H1 (cell line): ENCODE results near the gene SLC6A6. TPM values are rescaled to one million over a fixed set of nuclear protein-coding genes. Genes with fewer than 3 reads are reported as not detected.

Experiments
- CTCF ChIA-PET: fragments of 300-600 bp; sonication (Branson Sonifier 250); formaldehyde crosslinking; loops from one replicate; lab custom pipeline; 2021; ENCODE audit not compliant: partially characterized antibody; lab: Charles Lee
- POLR2A ChIA-PET: fragments of 300-600 bp; sonication (Branson Sonifier 250); formaldehyde crosslinking; loops from one replicate; lab custom pipeline; 2021; ENCODE audit warnings: inconsistent platforms; ENCODE audit not compliant: partially characterized antibody; lab: Charles Lee
- DNase-seq, 2 experiments: peaks; one replicate each; pipeline versions ENCODE4 v3.0.0 to v3.0.0-alpha.2; 2010 to 2022; ENCODE audit warnings: low spot score in 2 of 2, low read depth in 1 of 2, mixed read lengths in 1 of 2
- FAIRE-seq: peaks from 2 replicates; lab custom pipeline; 2011; peaks lifted over from hg19 to GRCh38; lab: Jason Lieb, UNC
- H2AFZ ChIP-seq: 2 replicates; pipeline ENCODE4 v1.8.1; 2012; ENCODE audit warnings: low read length, inconsistent platforms
- H2AK5ac ChIP-seq: 2 replicates; pipeline ENCODE4 v1.6.1; 2013; ENCODE audit warnings: low read depth, low read length
- H2BK120ac ChIP-seq: replicated peaks from 2 replicates; pipeline ENCODE3; 2013; ENCODE audit warnings: low read depth, low read length, inconsistent platforms
- H2BK12ac ChIP-seq: 2 replicates; pipeline ENCODE4 v1.6.1; 2013; ENCODE audit warnings: low read depth, low read length
- H2BK15ac ChIP-seq: 2 replicates; pipeline ENCODE4 v1.6.1; 2013; ENCODE audit warnings: low read length
- H2BK20ac ChIP-seq: 2 replicates; pipeline ENCODE4 v1.6.1; 2013; ENCODE audit warnings: low read length
- H2BK5ac ChIP-seq: 2 replicates; pipeline ENCODE4 v1.6.1; 2013; ENCODE audit warnings: low read depth, low read length
- H3K14ac ChIP-seq: 2 replicates; pipeline ENCODE4 v1.6.1; 2013; ENCODE audit warnings: inconsistent platforms; ENCODE audit not compliant: insufficient read length
- H3K18ac ChIP-seq: 2 replicates; pipeline ENCODE4 v1.6.1; 2013; ENCODE audit warnings: low read length; ENCODE audit errors: extremely low read depth
- H3K23ac ChIP-seq: 2 replicates; pipeline ENCODE4 v1.6.1; 2013; ENCODE audit warnings: inconsistent platforms; ENCODE audit not compliant: insufficient read length
- H3K23me2 ChIP-seq: 2 replicates; pipeline ENCODE4 v1.6.1; 2013; ENCODE audit warnings: low read depth, low read length
- H3K27ac ChIP-seq: 2 replicates; pipeline ENCODE4 v1.6.1; 2011; ENCODE audit warnings: low read depth, low read length, inconsistent platforms
- H3K27me3 ChIP-seq, 4 experiments: replicated peaks in 1 of 4; 1 replicate in 1 of 4; 2 replicates in 3 of 4; pipeline versions ENCODE4 v1.6.1 to v1.8.1; 2011 to 2013; ENCODE audit warnings: low read length in 3 of 4, mild to moderate bottlenecking in 3 of 4, inconsistent platforms in 2 of 4, mixed read lengths in 2 of 4, moderate library complexity in 1 of 4; ENCODE audit not compliant: control insufficient read depth in 3 of 4, insufficient read depth in 3 of 4; ENCODE audit errors: extremely low read depth in 1 of 4
- H3K36me3 ChIP-seq, 4 experiments: 2 replicates each; pipeline versions ENCODE4 v1.6.1 to v1.8.1; 2011 to 2013; ENCODE audit warnings: mild to moderate bottlenecking in 4 of 4, low read length in 3 of 4, moderate library complexity in 2 of 4, control low read depth in 1 of 4, inconsistent platforms in 1 of 4; ENCODE audit not compliant: insufficient read depth in 4 of 4, control insufficient read depth in 2 of 4
- H3K4ac ChIP-seq: replicated peaks from 2 replicates; pipeline ENCODE3; 2013; ENCODE audit warnings: low read length, low read depth, mixed read lengths, inconsistent platforms; ENCODE audit not compliant: insufficient read length
- H3K4me1 ChIP-seq, 4 experiments: replicated peaks in 1 of 4; 1 replicate in 1 of 4; 2 replicates in 3 of 4; pipeline versions ENCODE4 v1.6.1 to v1.8.1; 2011 to 2013; ENCODE audit warnings: low read length in 3 of 4, inconsistent platforms in 2 of 4, mixed read lengths in 1 of 4; ENCODE audit not compliant: insufficient read depth in 4 of 4, control insufficient read depth in 3 of 4
- H3K4me2 ChIP-seq, 2 experiments: 2 replicates each; pipeline versions ENCODE4 v1.6.1 to v1.8.1; 2011 to 2013; ENCODE audit warnings: low read depth in 2 of 2, low read length in 2 of 2, control low read depth in 1 of 2, inconsistent platforms in 1 of 2, mild to moderate bottlenecking in 1 of 2; ENCODE audit not compliant: insufficient read depth in 1 of 2
- H3K4me3 ChIP-seq, 4 experiments: fragments of 200-600, 300-600 bp in 1 of 4; sonication (generic), shearing (Covaris generic), sonication (Bioruptor Twin) in 1 of 4; 2 replicates each; pipeline versions ENCODE4 v1.5.1 to v1.8.1; 2011 to 2016; ENCODE audit warnings: low read length in 4 of 4, low read depth in 3 of 4, control low read depth in 2 of 4, inconsistent platforms in 2 of 4, mild to moderate bottlenecking in 2 of 4, mixed read lengths in 1 of 4, moderate library complexity in 1 of 4; ENCODE audit not compliant: insufficient read depth in 2 of 4; ENCODE audit errors: extremely low read depth in 1 of 4
- H3K56ac ChIP-seq: replicated peaks from 2 replicates; pipeline ENCODE3; 2013; ENCODE audit warnings: low read depth, mild to moderate bottlenecking, mixed read lengths, low read length, inconsistent platforms; ENCODE audit not compliant: insufficient read length
- H3K79me1 ChIP-seq: 2 replicates; pipeline ENCODE4 v1.6.1; 2013; ENCODE audit warnings: low read depth, low read length, control low read depth
- H3K79me2 ChIP-seq, 2 experiments: 2 replicates each; pipeline versions ENCODE4 v1.6.1 to v1.8.1; 2012 to 2013; ENCODE audit warnings: low read length in 2 of 2, mild to moderate bottlenecking in 2 of 2, inconsistent platforms in 1 of 2; ENCODE audit not compliant: insufficient read depth in 2 of 2, control insufficient read depth in 1 of 2
- H3K9ac ChIP-seq, 4 experiments: replicated peaks in 1 of 4; 1 replicate in 1 of 4; 2 replicates in 3 of 4; pipeline versions ENCODE4 v1.6.1 to v1.8.1; 2011 to 2013; ENCODE audit warnings: low read depth in 3 of 4, low read length in 3 of 4, control low read depth in 2 of 4, mild to moderate bottlenecking in 2 of 4, moderate library complexity in 2 of 4, inconsistent platforms in 1 of 4; ENCODE audit errors: extremely low read depth in 1 of 4
- H3K9me3 ChIP-seq, 2 experiments: 2 replicates each; pipeline versions ENCODE4 v1.6.1 to v1.8.1; 2012 to 2013; ENCODE audit warnings: mild to moderate bottlenecking in 2 of 2, moderate library complexity in 2 of 2, control low read depth in 1 of 2, inconsistent platforms in 1 of 2, low read depth in 1 of 2, low read length in 1 of 2, mixed read lengths in 1 of 2; ENCODE audit not compliant: insufficient read depth in 2 of 2
- H4K20me1 ChIP-seq, 2 experiments: replicated peaks in 1 of 2; 2 replicates each; pipeline versions ENCODE3 to v1.8.1; 2011 to 2013; ENCODE audit warnings: inconsistent platforms in 2 of 2, low read length in 2 of 2, mild to moderate bottlenecking in 1 of 2; ENCODE audit not compliant: insufficient read depth in 2 of 2, control insufficient read depth in 1 of 2
- H4K5ac ChIP-seq: 2 replicates; pipeline ENCODE4 v1.6.1; 2013; ENCODE audit warnings: low read length, low read depth, mixed read lengths, inconsistent platforms; ENCODE audit not compliant: insufficient read length
- H4K8ac ChIP-seq: 2 replicates; pipeline ENCODE4 v1.8.0; 2013; ENCODE audit warnings: mild to moderate bottlenecking, moderate library complexity, low read length, inconsistent platforms; ENCODE audit not compliant: insufficient read depth; ENCODE audit errors: extremely low read depth
- H4K91ac ChIP-seq: replicated peaks from 2 replicates; pipeline ENCODE3; 2013; ENCODE audit warnings: low read length, mixed read lengths, inconsistent platforms; ENCODE audit not compliant: insufficient read length
- BACH1 ChIP-seq: IDR thresholded peaks from 2 replicates; pipeline ENCODE4 v1.6.1; 2012; ENCODE audit warnings: low read length, improper control_type of control experiment
- CEBPB ChIP-seq: IDR thresholded peaks from 2 replicates; pipeline ENCODE4 v1.6.1; 2012; ENCODE audit warnings: low read depth, low read length
- CTCF ChIP-seq, 3 experiments: IDR thresholded peaks; 1 replicate in 2 of 3; 2 replicates in 1 of 3; pipeline versions ENCODE4 v1.5.1 to v1.6.1; 2011; ENCODE audit warnings: low read length in 3 of 3, mild to moderate bottlenecking in 3 of 3, inconsistent platforms in 2 of 3, low read depth in 1 of 3, moderate library complexity in 1 of 3; ENCODE audit not compliant: insufficient read depth in 1 of 3; ENCODE audit errors: control extremely low read depth in 1 of 3
- E2F6 ChIP-seq: IDR thresholded peaks from 2 replicates; pipeline ENCODE4 v1.6.1; 2012; ENCODE audit warnings: inconsistent platforms
- EGR1 ChIP-seq: IDR thresholded peaks from 2 replicates; pipeline ENCODE4 v1.6.1; 2011; ENCODE audit warnings: low read depth, low read length, borderline replicate concordance
- HDAC2 ChIP-seq, 2 experiments: fragments of 300-600 bp in 1 of 2; sonication (generic) in 1 of 2; IDR thresholded peaks; 2 replicates each; pipeline ENCODE4 v1.6.1; 2011 to 2012; ENCODE audit warnings: low read depth in 2 of 2, low read length in 2 of 2, mild to moderate bottlenecking in 2 of 2, moderate library complexity in 2 of 2, borderline replicate concordance in 1 of 2, inconsistent platforms in 1 of 2
- KDM1A ChIP-seq: fragments of 200-600, 300-600 bp; sonication (generic); IDR thresholded peaks from 2 replicates; pipeline ENCODE4 v1.7.1; 2016; ENCODE audit warnings: mild to moderate bottlenecking, low read length, borderline replicate concordance
- SUZ12 ChIP-seq: fragments of 200-600 bp; sonication (generic); IDR thresholded peaks from 2 replicates; pipeline ENCODE4 v1.6.1; 2012; ENCODE audit warnings: mild to moderate bottlenecking, inconsistent platforms, low read length, moderate library complexity, mixed read lengths
- WGBS, 2 experiments: shearing (Covaris generic) in 1 of 2; methylation state at CpG; one replicate each; pipeline versions ENCODE4 v1.1.6 to v1.1.7; 2013 to 2015; ENCODE audit warnings: low lambda C conversion rate in 2 of 2, mixed read lengths in 2 of 2, inconsistent platforms in 1 of 2, low coverage in 1 of 2, missing lambda C conversion rate in 1 of 2; ENCODE audit not compliant: insufficient replicate concordance in 2 of 2, insufficient coverage in 1 of 2, insufficient read length in 1 of 2; ENCODE audit errors: extremely low coverage in 1 of 2, missing lambda C conversion rate in 1 of 2; 5-methylcytosine and 5-hydroxymethylcytosine counted together
- polyA plus RNA-seq, 7 experiments: library from polyadenylated mRNA; depleted of rRNA in 3 of 7; stranded (reverse) in 5 of 7; unstranded in 2 of 7; fragments of >200 nt in 5 of 7; fragments of 200-250 nt in 2 of 7; gene quantifications; 1 replicate in 5 of 7; 2 replicates in 1 of 7; 4 replicates in 1 of 7; pipeline versions ENCODE4 v1.2.1 to v1.2.3, GENCODE V29; 2011 to 2013; ENCODE audit warnings: missing spikeins in 2 of 7, mixed read lengths in 2 of 7
- total RNA-seq: library from RNA; stranded (reverse); fragmentation: NEBNext Ultra II Directional; extraction: Animal tissue kit (Norgen Biotek cat#: 25700); gene quantifications from 2 replicates; pipeline ENCODE4 v1.2.1, GENCODE V29; 2021

SLC6A6 gene
- total and polyA plus RNA-seq, 2 of the 8 experiments (the other 6 are each of a cell fraction or from before 2014, with no cell fraction given) = 66.2 to 144 TPM

- Histone ChIP-seq H3K27ac (no peak overlapping the region), H3K9ac (no peak overlapping the region), H2BK12ac (peak overlapping the region; percentile 17; the same call in 1 of the 2 replicates), H3K14ac (no peak overlapping the region), H2AK5ac (no peak overlapping the region), H3K27me3 (no peaks in the 10 kb centered on the region), H2BK20ac (no peak overlapping the region), H3K4ac (no peak overlapping the region), H3K36me3 (no peaks in the 10 kb centered on the region), H3K4me2 (no peak overlapping the region), H3K23ac (no peak overlapping the region), H3K4me1 (peaks cover 0 to 8% (median 3%) of the 10 kb centered on the region in 4 experiments; a peak in 4 of 7 replicates), H2AFZ (no peak overlapping the region), H4K20me1 (no peaks in the 10 kb centered on the region), H2BK15ac (no peak overlapping the region), H4K91ac (peak overlapping the region; percentile 52), H3K79me2 (no peaks in the 10 kb centered on the region), H2BK120ac (no peak overlapping the region), H3K56ac (no peak overlapping the region), H3K4me3 (no peak overlapping the region), H4K8ac (no peak overlapping the region; the same call in 1 of the 2 replicates), H3K23me2 (no peaks in the 10 kb centered on the region), H3K18ac (no peak overlapping the region), H4K5ac (no peak overlapping the region), H3K9me3 (no peaks in the 10 kb centered on the region), H2BK5ac (no peak overlapping the region), H3K79me1 (no peaks in the 10 kb centered on the region)
- POLR2A ChIA-PET = no interaction called here
- no peak for DNase-seq
- 94% methylated on average over 10 of the region's 13 CpGs; no CpG with 5 or more reads in 1 of the 2 experiments for WGBS, 2 experiments
- no peak for FAIRE-seq
- CTCF ChIA-PET = interaction anchor here (0.6 to 9.5 kb wide), 10 partner anchors 9 to 257 kb away, joined by 3 to 103 read pairs (median 3); no protein-coding TSS in a partner anchor
- TF ChIP-seq BACH1 = no peak
- no peak for TF ChIP-seq E2F6
- TF ChIP-seq CTCF (IDR thresholded peaks at IDR 0.05; ENCODE audit: control extremely low read depth in 1 of 3, insufficient read depth in 1 of 3, low read depth in 1 of 3, low read length in 3 of 3) = no peak
- TF ChIP-seq HDAC2 (IDR thresholded peaks at IDR 0.05; ENCODE audit: borderline replicate concordance in 1 of 2, low read depth in 2 of 2, low read length in 2 of 2) = peak in 1 of 2 experiments; percentile 86; a peak in 1 of 4 replicates
- no peak for TF ChIP-seq CEBPB
- TF ChIP-seq KDM1A = peak; percentile 70; the same call in 1 of the 2 replicates
- no peak for TF ChIP-seq EGR1
- no peak for TF ChIP-seq SUZ12
Measured at GRCh38 chr3:14516738-14517345, 114.4 kb downstream of the SLC6A6 start.
